HEK293 (cell line): Measurements from ENCODE around the gene HSPG2.

ENCODE experiments used
- REPIN1 ChIP-seq: fragments of 450-650 bp; formaldehyde crosslinking; IDR thresholded peaks from 2 replicates; pipeline ENCODE4 v1.5.1; 2017; ENCODE audit warnings: missing biosample characterization, missing genetic modification characterization, low read depth
- ZNF121 ChIP-seq: fragments of 450-650 bp; formaldehyde crosslinking; IDR thresholded peaks from 2 replicates; pipeline ENCODE4 v1.5.1; 2016; ENCODE audit warnings: missing biosample characterization, missing genetic modification characterization
- ZNF16 ChIP-seq: fragments of 450-650 bp; formaldehyde crosslinking; IDR thresholded peaks from 2 replicates; pipeline ENCODE4 v1.5.1; 2016; ENCODE audit warnings: low read depth, missing biosample characterization, missing genetic modification characterization
- TF ChIP-seq, protein P1 (sequence below): fragments of 450-650 bp; formaldehyde crosslinking; IDR thresholded peaks from 2 replicates; pipeline ENCODE4 v1.5.1; 2016; ENCODE audit warnings: missing biosample characterization, missing genetic modification characterization

DNA sequence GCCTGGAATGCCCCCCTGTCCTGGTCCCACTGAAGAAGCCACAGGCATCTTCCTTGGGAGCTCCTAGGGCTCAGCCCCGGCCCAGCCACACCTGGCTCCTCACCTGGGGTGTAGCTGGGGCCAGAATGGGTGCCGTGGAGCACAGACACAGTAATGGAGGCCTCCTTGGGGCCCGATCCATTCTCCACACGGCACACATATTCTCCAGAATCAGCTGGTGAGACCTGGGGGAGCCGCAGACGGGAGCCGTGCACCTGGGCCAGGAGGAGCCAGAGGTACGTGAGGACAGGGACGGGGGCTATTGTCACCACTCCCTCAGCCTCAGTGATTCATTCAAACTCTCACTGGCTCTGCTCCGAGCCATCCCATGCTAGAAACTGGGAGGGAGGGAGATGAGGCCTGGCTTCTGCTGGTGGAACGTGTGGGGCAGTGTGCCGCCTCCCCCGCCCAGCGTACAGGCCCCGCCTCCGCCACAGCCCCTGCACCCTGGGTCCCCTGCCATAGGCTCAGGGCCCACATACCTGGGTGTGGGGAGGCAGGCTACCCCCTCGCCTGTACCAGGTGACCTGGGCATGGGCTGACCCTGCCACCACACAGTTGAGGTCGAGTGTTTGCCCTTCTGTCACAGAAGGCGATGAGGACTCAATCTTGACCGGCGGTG, 82.9 kb downstream of the HSPG2 start:
- TF ChIP-seq, protein P1, sequence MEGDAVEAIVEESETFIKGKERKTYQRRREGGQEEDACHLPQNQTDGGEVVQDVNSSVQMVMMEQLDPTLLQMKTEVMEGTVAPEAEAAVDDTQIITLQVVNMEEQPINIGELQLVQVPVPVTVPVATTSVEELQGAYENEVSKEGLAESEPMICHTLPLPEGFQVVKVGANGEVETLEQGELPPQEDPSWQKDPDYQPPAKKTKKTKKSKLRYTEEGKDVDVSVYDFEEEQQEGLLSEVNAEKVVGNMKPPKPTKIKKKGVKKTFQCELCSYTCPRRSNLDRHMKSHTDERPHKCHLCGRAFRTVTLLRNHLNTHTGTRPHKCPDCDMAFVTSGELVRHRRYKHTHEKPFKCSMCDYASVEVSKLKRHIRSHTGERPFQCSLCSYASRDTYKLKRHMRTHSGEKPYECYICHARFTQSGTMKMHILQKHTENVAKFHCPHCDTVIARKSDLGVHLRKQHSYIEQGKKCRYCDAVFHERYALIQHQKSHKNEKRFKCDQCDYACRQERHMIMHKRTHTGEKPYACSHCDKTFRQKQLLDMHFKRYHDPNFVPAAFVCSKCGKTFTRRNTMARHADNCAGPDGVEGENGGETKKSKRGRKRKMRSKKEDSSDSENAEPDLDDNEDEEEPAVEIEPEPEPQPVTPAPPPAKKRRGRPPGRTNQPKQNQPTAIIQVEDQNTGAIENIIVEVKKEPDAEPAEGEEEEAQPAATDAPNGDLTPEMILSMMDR, result no peak
- TF ChIP-seq ZNF121 (no peak), ZNF16 (tag by site-specific recombination) (no peak), REPIN1 (tag by site-specific recombination) (no peak)
